Left lung (tissue), 10 donors: ENCODE measurements around the gene EXOC4. TPM values are rescaled to one million over a fixed set of nuclear protein-coding genes. Genes with fewer than 3 reads are reported as not detected.

Experiments used
- ATAC-seq: fragments of 200-7000 bp; cut with Tn5 transposase; one replicate; pipeline ENCODE4 v1.9.1; 2020; ENCODE audit warnings: moderate library complexity
- DNase-seq, 4 donors: peaks; one replicate each; pipeline ENCODE4 v3.0.0-alpha.2; 2013 to 2020
- H3K27ac ChIP-seq, 2 donors: fragments of 200-600 bp; sonication (generic) in 1 of 2; one replicate each; pipeline versions ENCODE4 v1.5.0 to v1.8.0; 2020 to 2021
- H3K27me3 ChIP-seq, 2 donors: fragments of 200-600 bp; sonication (generic) in 1 of 2; one replicate each; pipeline versions ENCODE4 v1.5.0 to v1.8.0; 2020 to 2021
- H3K36me3 ChIP-seq, 2 donors: fragments of 200-600 bp; sonication (generic) in 1 of 2; one replicate each; pipeline versions ENCODE4 v1.5.0 to v1.8.0; 2020 to 2021
- H3K4me1 ChIP-seq, 2 donors: fragments of 200-600 bp; one replicate each; pipeline ENCODE4 v1.8.0; 2021
- H3K4me3 ChIP-seq, 2 donors: fragments of 200-600 bp; sonication (generic) in 1 of 2; one replicate each; pipeline versions ENCODE4 v1.5.0 to v1.8.0; 2020 to 2021; ENCODE audit warnings: mild to moderate bottlenecking in 1 of 2
- H3K9me3 ChIP-seq, 2 donors: fragments of 200-600 bp; sonication (generic) in 1 of 2; one replicate each; pipeline versions ENCODE4 v1.5.0 to v1.8.0; 2020 to 2021
- intact Hi-C, 2 donors: fragments of 100-400 bp; cut with DNase I; formaldehyde crosslinking; loops; one replicate each; pipeline versions ENCODE4 v1.11.2 to v1.14.2; 2022
- polyA plus RNA-seq, 6 donors: library from polyadenylated mRNA; unstranded; fragments of 120-200 nt; gene quantifications; one replicate each; pipeline ENCODE4 v1.2.1, GENCODE V29; 2013; ENCODE audit not compliant: insufficient read length in 6 of 6
- total RNA-seq, 2 donors: library from RNA; stranded (reverse); fragmentation: NEBNext Ultra II Directional; extraction: Animal tissue kit (Norgen Biotek cat#: 25700); gene quantifications; one replicate each; pipeline ENCODE4 v1.2.1, GENCODE V29; 2021
- TF ChIP-seq, protein P1 (sequence below), 2 donors: fragments of 200-600 bp; sonication (generic) in 1 of 2; IDR thresholded peaks; one replicate each; pipeline versions ENCODE4 v1.5.0 to v1.8.0; 2021; ENCODE audit warnings: antibody characterized with exemption in 2 of 2
- donor health status: DM: no; HTN: yes; CAD: no.
- donor health status: DM: no; HTN: no; CAD: no.

EXOC4 gene
- total and polyA plus RNA-seq, 8 donors = 52.5 to 79.4 (median 65.9) TPM

GRCh38 chr7:133299676-133300075 is 46.8 kb downstream of the EXOC4 start:
- intact Hi-C loops = no loop called here
- no peak for ATAC-seq
- Histone ChIP-seq H3K27ac (no peak overlapping the region), H3K4me3 (no peak overlapping the region), H3K9me3 (no peaks in the 10 kb centered on the region), H3K27me3 (no peaks in the 10 kb centered on the region), H3K36me3 (no peaks in the 10 kb centered on the region), H3K4me1 (peaks cover 3 to 6% of the 10 kb centered on the region in 2 donors)
- DNase-seq = no peak
- TF ChIP-seq, protein P1, sequence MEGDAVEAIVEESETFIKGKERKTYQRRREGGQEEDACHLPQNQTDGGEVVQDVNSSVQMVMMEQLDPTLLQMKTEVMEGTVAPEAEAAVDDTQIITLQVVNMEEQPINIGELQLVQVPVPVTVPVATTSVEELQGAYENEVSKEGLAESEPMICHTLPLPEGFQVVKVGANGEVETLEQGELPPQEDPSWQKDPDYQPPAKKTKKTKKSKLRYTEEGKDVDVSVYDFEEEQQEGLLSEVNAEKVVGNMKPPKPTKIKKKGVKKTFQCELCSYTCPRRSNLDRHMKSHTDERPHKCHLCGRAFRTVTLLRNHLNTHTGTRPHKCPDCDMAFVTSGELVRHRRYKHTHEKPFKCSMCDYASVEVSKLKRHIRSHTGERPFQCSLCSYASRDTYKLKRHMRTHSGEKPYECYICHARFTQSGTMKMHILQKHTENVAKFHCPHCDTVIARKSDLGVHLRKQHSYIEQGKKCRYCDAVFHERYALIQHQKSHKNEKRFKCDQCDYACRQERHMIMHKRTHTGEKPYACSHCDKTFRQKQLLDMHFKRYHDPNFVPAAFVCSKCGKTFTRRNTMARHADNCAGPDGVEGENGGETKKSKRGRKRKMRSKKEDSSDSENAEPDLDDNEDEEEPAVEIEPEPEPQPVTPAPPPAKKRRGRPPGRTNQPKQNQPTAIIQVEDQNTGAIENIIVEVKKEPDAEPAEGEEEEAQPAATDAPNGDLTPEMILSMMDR (IDR thresholded peaks at IDR 0.05) = no peak

GRCh38 chr7:133300088-133300487 is 47.2 kb downstream of the EXOC4 start:
- intact Hi-C loops = no loop called here
- Histone ChIP-seq H3K4me1 (peaks cover 3 to 6% of the 10 kb centered on the region in 2 donors), H3K27ac (no peak overlapping the region), H3K36me3 (no peaks in the 10 kb centered on the region), H3K27me3 (no peaks in the 10 kb centered on the region), H3K9me3 (no peaks in the 10 kb centered on the region), H3K4me3 (no peak overlapping the region)
- TF ChIP-seq, protein P1 (IDR thresholded peaks at IDR 0.05) = no peak
- ATAC-seq (no peak), DNase-seq (no peak)

- intact Hi-C loops = no loop called here
- Histone ChIP-seq H3K9me3 (no peaks in the 10 kb centered on the region), H3K4me3 (no peak overlapping the region), H3K4me1 (peaks cover 3 to 6% of the 10 kb centered on the region in 2 donors), H3K27ac (no peak overlapping the region), H3K36me3 (peaks cover 0 to 4% of the 10 kb centered on the region in 2 donors), H3K27me3 (no peaks in the 10 kb centered on the region)
- ATAC-seq (no peak), DNase-seq (no peak)
- TF ChIP-seq, protein P1 (IDR thresholded peaks at IDR 0.05) = no peak
Measured at GRCh38 chr7:133300811-133301210, 47.9 kb downstream of the EXOC4 start.

DNA sequence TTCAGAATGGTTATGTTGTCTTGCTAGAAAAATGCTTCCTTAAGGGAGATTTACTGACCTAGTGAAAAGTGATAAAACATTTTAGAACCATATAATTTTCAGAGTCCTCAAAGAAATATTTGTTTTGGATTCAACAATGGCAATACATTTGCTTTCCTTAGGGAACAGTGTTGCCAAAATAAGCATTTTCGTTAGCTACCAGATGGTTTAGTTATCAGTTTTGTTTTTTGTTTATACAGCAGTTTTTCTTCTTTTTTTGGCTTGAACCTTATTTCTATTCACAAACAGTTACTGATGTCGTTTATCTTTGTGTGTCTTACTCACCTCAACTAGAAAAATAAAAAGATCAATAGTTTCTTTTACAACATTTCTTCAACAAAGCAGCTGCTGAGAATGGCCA is 48.6 kb downstream of the EXOC4 start:
- no peaks in the 10 kb centered on the region for H3K27me3 ChIP-seq
- H3K9me3 ChIP-seq = no peaks in the 10 kb centered on the region
- H3K4me3 ChIP-seq = no peak overlapping the region
- DNase-seq (peak in 1 of 4 donors; percentile 16), ATAC-seq (no peak)
- peaks cover 3 to 6% of the 10 kb centered on the region in 2 donors for H3K4me1 ChIP-seq
- H3K36me3 ChIP-seq = peaks cover 0 to 11% of the 10 kb centered on the region in 2 donors
- no peak overlapping the region for H3K27ac ChIP-seq
- intact Hi-C loops = no loop called here
- TF ChIP-seq, protein P1 (IDR thresholded peaks at IDR 0.05) = no peak

DNA sequence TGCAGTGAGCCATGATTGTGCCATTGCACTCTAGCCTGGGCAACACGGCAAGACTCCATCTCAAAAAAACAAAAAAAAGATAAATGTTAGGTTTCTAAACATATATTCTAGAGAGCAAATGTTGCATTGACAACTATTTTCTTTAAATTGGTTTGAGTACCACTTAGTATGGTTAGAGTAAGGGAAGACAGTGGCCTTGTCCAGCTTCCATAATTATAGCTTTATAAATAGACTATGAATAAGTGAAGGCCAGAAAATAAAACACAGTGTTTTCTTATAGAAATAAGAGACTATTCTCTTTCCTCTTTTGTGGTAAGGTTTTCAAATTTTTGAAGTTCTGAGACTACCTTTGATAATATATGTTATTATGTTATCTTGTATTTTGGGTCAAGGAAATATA is 50.5 kb downstream of the EXOC4 start:
- intact Hi-C loops = no loop called here
- TF ChIP-seq, protein P1 (IDR thresholded peaks at IDR 0.05) = no peak
- ATAC-seq (no peak), DNase-seq (no peak)
- H3K9me3 ChIP-seq = no peaks in the 10 kb centered on the region
- H3K27ac ChIP-seq = no peak overlapping the region
- no peaks in the 10 kb centered on the region for H3K27me3 ChIP-seq
- H3K36me3 ChIP-seq = peaks cover 0 to 29% of the 10 kb centered on the region in 2 donors
- H3K4me3 ChIP-seq = no peak overlapping the region
- H3K4me1 ChIP-seq = peaks cover 3 to 6% of the 10 kb centered on the region in 2 donors
